MM.1S (cell line): Measurements from ENCODE around the gene GRB10.

Experiments
- DNase-seq: peaks from one replicate; pipeline ENCODE4 v3.0.0-alpha.2; 2015
- H2AFZ ChIP-seq: fragments of 300-600 bp; sonication (generic); 2 replicates; pipeline ENCODE4 v1.6.0; 2016; ENCODE audit warnings: antibody characterized with exemption, low read length
- H3F3A ChIP-seq: fragments of 300-600 bp; sonication (generic); 2 replicates; pipeline ENCODE4 v1.6.1; 2016; ENCODE audit warnings: mild to moderate bottlenecking, antibody characterized with exemption, low read length, moderate library complexity, mixed read lengths; ENCODE audit not compliant: insufficient read depth
- H3K27ac ChIP-seq: fragments of 300-600 bp; sonication (generic); 2 replicates; pipeline ENCODE4 v1.5.1; 2016; ENCODE audit warnings: mild to moderate bottlenecking, low read length
- H3K27me3 ChIP-seq: fragments of 300-600 bp; sonication (generic); replicated peaks from 2 replicates; pipeline ENCODE4 v1.6.0; 2016; ENCODE audit warnings: low read length; ENCODE audit not compliant: insufficient read depth
- H3K36me3 ChIP-seq: fragments of 300-600 bp; sonication (generic); replicated peaks from 2 replicates; pipeline ENCODE4 v1.6.1; 2016; ENCODE audit warnings: mild to moderate bottlenecking, low read length, mixed read lengths; ENCODE audit not compliant: insufficient read depth
- H3K4me1 ChIP-seq: fragments of 300-600 bp; sonication (generic); 2 replicates; pipeline ENCODE4 v1.6.1; 2016; ENCODE audit warnings: low read length, mixed read lengths
- H3K4me2 ChIP-seq: fragments of 300-600 bp; sonication (generic); 2 replicates; pipeline ENCODE4 v1.6.0; 2016; ENCODE audit warnings: low read depth, low read length
- H3K4me3 ChIP-seq: fragments of 300-600 bp; sonication (generic); 2 replicates; pipeline ENCODE4 v1.5.1; 2016; ENCODE audit warnings: low read length, mixed read lengths
- H3K79me2 ChIP-seq: fragments of 300-600 bp; sonication (generic); 2 replicates; pipeline ENCODE4 v1.6.1; 2016; ENCODE audit warnings: mixed run types, low read length, mixed read lengths
- H3K9ac ChIP-seq: fragments of 300-600 bp; sonication (generic); 2 replicates; pipeline ENCODE4 v1.6.1; 2016; ENCODE audit warnings: low read length, mixed read lengths
- H3K9me2 ChIP-seq: fragments of 300-600 bp; sonication (generic); replicated peaks from 2 replicates; pipeline ENCODE4 v1.6.1; 2016; ENCODE audit warnings: mild to moderate bottlenecking, low read length, mixed read lengths; ENCODE audit not compliant: insufficient read depth
- H3K9me3 ChIP-seq: fragments of 300-600 bp; sonication (generic); replicated peaks from 2 replicates; pipeline ENCODE4 v1.6.1; 2016; ENCODE audit warnings: mild to moderate bottlenecking, low read length, mixed read lengths; ENCODE audit not compliant: insufficient read depth
- H4K20me1 ChIP-seq: fragments of 300-600 bp; sonication (generic); 2 replicates; pipeline ENCODE4 v1.6.1; 2016; ENCODE audit warnings: mild to moderate bottlenecking, low read length, moderate library complexity, mixed read lengths; ENCODE audit not compliant: insufficient read depth
- CTCF ChIP-seq: fragments of 300-600 bp; sonication (generic); IDR thresholded peaks from 2 replicates; pipeline ENCODE4 v1.5.1; 2016; ENCODE audit warnings: antibody characterized with exemption, low read length, mixed read lengths
- EZH2 ChIP-seq: fragments of 300-600 bp; sonication (generic); optimal IDR thresholded peaks from 2 replicates; pipeline ENCODE3; 2017; ENCODE audit warnings: low read depth, mild to moderate bottlenecking, antibody characterized with exemption, low read length, mixed read lengths
- EZH2phosphoT487 ChIP-seq: fragments of 300-600 bp; sonication (generic); IDR thresholded peaks from 2 replicates; pipeline ENCODE4 v1.6.1; 2018; ENCODE audit warnings: antibody characterized with exemption, low read length

Gene GRB10

GRCh38 chr7:50612704-50613103 lies 170.0 kb downstream of the GRB10 start:
- Histone ChIP-seq H3K4me2 (no peak overlapping the region), H3K4me3 (no peak overlapping the region), H3K27me3 (no peaks in the 10 kb centered on the region; the same call in 1 of the 2 replicates), H3K27ac (no peak overlapping the region), H3F3A (peaks cover 8% of the 10 kb centered on the region; the same call in 1 of the 2 replicates), H3K9me3 (no peaks in the 10 kb centered on the region), H3K4me1 (peaks cover 6% of the 10 kb centered on the region; the same call in 1 of the 2 replicates), H3K79me2 (no peaks in the 10 kb centered on the region), H3K9ac (no peak overlapping the region), H4K20me1 (no peaks in the 10 kb centered on the region), H2AFZ (no peak overlapping the region), H3K9me2 (no peaks in the 10 kb centered on the region), H3K36me3 (no peaks in the 10 kb centered on the region)
- no peak for TF ChIP-seq EZH2
- no peak for DNase-seq

- H3K27ac ChIP-seq, result no peak overlapping the region
- H3K36me3 ChIP-seq, result no peaks in the 10 kb centered on the region
- H3K4me3 ChIP-seq, result no peak overlapping the region
- no peaks in the 10 kb centered on the region for H3K9me3 ChIP-seq
- H3K27me3 ChIP-seq, result no peaks in the 10 kb centered on the region; the same call in 1 of the 2 replicates
- no peak overlapping the region for H3K9ac ChIP-seq
- no peak for DNase-seq
- no peaks in the 10 kb centered on the region for H3K9me2 ChIP-seq
- H3K4me2 ChIP-seq, result no peak overlapping the region
- H3F3A ChIP-seq, result peaks cover 8% of the 10 kb centered on the region; the same call in 1 of the 2 replicates
- H3K79me2 ChIP-seq, result no peaks in the 10 kb centered on the region
- no peak for TF ChIP-seq EZH2phosphoT487
- H3K4me1 ChIP-seq, result peaks cover 8% of the 10 kb centered on the region; the same call in 1 of the 2 replicates
- no peaks in the 10 kb centered on the region for H4K20me1 ChIP-seq
- H2AFZ ChIP-seq, result no peak overlapping the region
Measured at GRCh38 chr7:50610521-50611277, 172.0 kb downstream of the GRB10 start.

- DNase-seq, result peak; percentile 87
- H3K27me3 ChIP-seq, result no peaks in the 10 kb centered on the region; the same call in 1 of the 2 replicates
- no peak overlapping the region for H3K9ac ChIP-seq
- H3K79me2 ChIP-seq, result no peaks in the 10 kb centered on the region
- no peak overlapping the region for H3K4me3 ChIP-seq
- H3K9me3 ChIP-seq, result no peaks in the 10 kb centered on the region
- no peaks in the 10 kb centered on the region for H3K9me2 ChIP-seq
- H3K36me3 ChIP-seq, result no peaks in the 10 kb centered on the region
- no peak for TF ChIP-seq CTCF
- no peak for TF ChIP-seq EZH2phosphoT487
- TF ChIP-seq EZH2, result no peak
- H3F3A ChIP-seq, result peaks cover 8% of the 10 kb centered on the region; the same call in 1 of the 2 replicates
- H2AFZ ChIP-seq, result no peak overlapping the region
- H3K27ac ChIP-seq, result no peak overlapping the region
- no peaks in the 10 kb centered on the region for H4K20me1 ChIP-seq
- H3K4me1 ChIP-seq, result peaks cover 8% of the 10 kb centered on the region; the same call in 1 of the 2 replicates
- peak overlapping the region; percentile 49 for H3K4me2 ChIP-seq
Measured at GRCh38 chr7:50608196-50608906, 174.3 kb downstream of the GRB10 start.

- no peaks in the 10 kb centered on the region; the same call in 1 of the 2 replicates for H3K27me3 ChIP-seq
- no peaks in the 10 kb centered on the region for H3K36me3 ChIP-seq
- H3K4me2 ChIP-seq, result peak overlapping the region; percentile 49
- no peak for TF ChIP-seq EZH2
- TF ChIP-seq CTCF, result no peak
- TF ChIP-seq EZH2phosphoT487, result no peak
- no peaks in the 10 kb centered on the region for H4K20me1 ChIP-seq
- H3F3A ChIP-seq, result peaks cover 8% of the 10 kb centered on the region; the same call in 1 of the 2 replicates
- H3K9me2 ChIP-seq, result no peaks in the 10 kb centered on the region
- DNase-seq, result no peak
- no peak overlapping the region for H3K4me3 ChIP-seq
- no peak overlapping the region for H3K9ac ChIP-seq
- no peak overlapping the region for H2AFZ ChIP-seq
- no peaks in the 10 kb centered on the region for H3K79me2 ChIP-seq
- no peaks in the 10 kb centered on the region for H3K9me3 ChIP-seq
- no peak overlapping the region for H3K27ac ChIP-seq
- H3K4me1 ChIP-seq, result peaks cover 8% of the 10 kb centered on the region; the same call in 1 of the 2 replicates
Measured at GRCh38 chr7:50607524-50608125, 175.1 kb downstream of the GRB10 start.
